Activated CD4-positive, alpha-beta T cell treated with anti-CD3 and anti-CD28 coated beads for 48 hours (primary cell): ENCODE results near the gene HES2.
"Not testable (repeated sequence)": the region's sequence is repeated elsewhere in the genome, so short reads cannot be mapped to it uniquely, and the experiment has no call there.

Experiments used
- DNase-seq: peaks from one replicate; pipeline ENCODE4 v3.0.0-alpha.2; 2020

HES2 gene

DNA sequence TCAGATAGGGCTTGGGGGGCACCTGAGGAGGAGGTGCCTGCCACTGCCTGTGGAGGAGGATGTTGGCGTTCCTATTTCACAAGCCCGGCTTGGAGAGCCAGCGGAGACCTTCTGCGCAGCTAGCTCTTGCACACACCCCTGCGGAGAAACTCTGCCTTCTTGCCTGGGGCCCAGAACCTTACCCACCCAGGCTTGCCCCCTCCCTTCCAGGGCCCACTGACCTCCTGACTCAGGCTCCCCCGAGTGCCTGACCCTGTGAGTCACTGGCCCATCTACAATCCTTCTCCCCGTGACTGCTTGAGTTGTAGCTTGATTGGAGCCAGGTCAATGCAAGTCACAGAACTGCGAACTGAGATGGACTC, 3.4 kb downstream of the HES2 start:
- no peak for DNase-seq

DNA sequence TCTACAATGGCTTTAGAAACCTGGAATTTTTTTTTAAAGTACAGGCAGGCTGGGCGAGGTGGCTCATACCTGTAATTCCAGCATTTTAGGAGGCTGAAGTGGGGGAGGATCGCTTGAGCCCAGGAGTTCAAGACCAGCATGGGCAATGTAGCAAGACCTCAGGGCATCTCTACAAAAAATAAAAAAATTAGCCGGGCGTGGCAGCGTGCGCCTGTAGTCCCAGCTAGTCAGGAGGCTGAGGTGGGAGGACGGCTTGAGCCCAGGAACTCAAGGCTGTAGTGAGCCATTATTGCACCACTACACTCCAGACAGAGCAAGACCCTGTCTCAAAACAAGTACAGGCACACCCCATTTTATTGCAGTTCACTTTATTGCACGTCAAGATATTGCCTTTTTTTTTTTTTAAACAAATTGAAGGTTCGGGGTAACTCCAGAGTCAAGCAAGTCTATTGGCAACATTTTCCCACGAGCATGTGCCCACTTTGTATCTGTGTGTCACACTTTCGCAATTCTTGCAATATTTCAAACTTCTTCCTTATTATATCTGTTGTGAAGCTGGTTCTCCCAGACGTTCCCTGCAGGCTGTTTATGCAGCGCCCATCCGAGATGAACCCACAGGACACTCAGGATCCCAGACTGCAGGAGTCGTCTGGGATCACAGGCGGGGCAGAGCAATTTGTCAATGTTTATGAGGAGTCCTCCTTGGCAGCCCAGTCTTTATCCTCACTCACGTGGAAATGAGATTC, 4.7 kb downstream of the HES2 start:
- no peak for DNase-seq

DNA sequence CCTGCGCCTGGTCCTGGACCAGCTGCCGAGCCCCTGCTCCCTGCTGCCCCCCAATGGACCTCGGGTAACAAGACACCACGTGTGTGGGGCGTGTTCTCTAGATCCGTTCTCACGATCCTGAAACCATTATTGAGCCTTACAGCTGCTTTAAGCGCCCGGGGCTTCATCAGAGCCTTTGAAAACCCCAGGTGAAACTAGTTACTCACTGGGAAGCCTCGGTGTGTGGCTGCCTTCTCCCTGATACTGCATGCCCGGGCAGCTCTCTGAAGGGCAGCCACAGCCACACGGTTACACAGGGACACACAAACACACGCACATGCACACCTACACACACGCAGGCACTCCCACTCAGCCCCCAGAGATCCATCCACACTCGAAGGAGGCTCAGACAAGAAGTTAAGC, 5.3 kb downstream of the HES2 start:
- peak; percentile 69 for DNase-seq

DNA sequence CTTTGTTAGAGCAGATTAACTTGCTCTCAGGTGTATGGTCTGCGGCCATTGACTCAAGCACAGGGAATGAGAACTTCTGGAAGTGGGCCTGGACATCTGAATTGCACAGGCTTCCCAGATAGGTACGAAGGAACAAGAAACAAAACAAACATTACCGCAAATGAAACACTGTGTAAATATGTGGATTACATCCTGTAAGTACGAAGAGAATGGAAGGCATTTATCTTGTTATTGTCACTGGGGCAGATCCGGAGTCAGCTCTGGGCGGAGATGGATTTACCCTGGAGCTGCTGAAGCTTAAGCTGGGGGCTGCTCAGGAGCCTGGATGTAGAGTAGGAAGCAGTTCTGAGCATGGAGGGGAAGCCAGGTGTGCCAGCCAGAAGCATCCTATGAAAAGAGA, 6.8 kb downstream of the HES2 start:
- DNase-seq: no peak

DNA sequence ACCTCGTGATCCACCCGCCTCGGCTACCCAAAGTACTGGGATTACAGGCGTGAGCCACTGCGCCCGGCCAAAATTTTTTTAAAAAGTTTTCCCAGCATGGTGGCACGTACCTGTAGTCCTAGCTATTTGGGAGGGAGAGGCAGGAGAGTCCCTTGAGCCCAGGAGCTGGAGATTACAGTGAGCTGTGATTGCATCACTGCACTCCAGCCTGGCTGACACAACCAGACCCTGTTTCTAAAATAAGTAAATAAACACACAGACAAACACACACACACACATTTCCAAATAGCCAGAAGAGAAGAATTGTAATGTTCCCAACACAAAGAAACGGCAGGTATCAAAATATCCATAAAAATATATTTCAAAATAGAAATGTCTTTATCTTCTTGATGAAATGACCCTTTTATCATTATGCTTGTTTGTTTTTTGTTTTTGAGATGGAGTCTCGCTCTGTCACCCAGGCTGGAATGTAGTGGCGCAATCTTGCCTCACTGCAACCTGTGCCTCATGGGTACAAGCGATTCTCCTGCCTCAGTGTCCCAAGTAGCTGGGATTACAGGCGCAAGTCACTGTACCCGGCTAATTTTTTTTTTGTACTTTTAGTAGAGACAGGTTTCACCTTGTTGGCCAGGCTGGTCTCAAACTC, 9.3 kb downstream of the HES2 start:
- no peak for DNase-seq

DNA sequence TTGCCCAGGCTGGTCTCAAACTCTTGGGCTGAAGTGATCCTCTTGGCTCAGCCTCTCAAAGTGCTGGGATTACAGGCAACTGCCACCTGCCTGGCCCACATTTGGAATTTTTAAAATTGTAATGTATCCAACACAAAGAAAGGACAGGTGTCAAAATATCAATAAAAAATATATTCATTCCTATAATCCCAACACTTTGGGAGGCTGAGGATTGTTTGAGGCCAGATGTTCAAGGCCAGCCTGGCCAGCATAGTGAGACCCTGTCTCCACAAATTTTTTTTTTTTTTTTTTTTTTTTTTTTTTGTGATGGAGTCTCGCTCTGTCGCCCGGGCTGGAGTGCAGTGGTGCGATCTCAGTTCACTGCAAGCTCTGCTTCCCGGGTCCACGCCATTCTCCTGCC, 10.0 kb downstream of the HES2 start:
- DNase-seq: no peak

DNA sequence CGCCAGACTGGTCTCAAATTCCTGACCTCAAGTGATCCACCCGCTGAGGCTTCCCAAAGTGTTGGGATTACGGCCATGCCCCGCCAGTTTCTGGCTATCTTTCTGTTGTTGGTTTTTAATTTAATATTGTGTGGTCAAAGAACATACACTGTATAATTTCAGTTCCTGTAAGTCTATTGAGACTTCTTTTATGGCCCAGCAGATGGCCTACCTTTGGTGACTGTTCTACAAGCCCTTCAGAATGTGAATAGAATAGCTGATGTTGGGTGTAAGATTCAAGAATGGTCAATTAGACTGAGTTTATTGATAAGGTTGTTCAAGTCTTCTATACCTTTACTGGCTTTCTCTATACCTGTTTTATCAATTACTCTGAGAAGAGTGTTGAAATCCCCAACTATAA, 10.7 kb downstream of the HES2 start:
- no peak for DNase-seq

DNA sequence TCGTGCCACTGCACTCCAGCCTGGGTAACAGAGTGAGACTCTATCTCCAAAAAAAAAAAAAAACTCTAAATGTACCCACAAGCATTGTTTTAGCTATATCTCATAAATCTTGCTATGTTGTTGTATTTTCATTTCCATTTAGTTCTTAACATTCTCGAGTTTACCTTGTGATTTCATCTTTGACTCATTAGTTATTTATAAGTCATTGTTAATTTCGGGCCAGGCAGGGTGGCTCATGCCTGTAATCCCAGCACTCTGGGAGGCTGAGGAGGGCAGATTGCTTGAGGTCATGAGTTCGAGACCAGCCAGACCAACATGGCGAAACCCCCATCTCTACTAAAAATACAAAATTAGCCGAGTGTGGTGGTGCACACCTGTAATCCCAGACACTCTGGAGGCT, 11.7 kb downstream of the HES2 start:
- no peak for DNase-seq

DNA sequence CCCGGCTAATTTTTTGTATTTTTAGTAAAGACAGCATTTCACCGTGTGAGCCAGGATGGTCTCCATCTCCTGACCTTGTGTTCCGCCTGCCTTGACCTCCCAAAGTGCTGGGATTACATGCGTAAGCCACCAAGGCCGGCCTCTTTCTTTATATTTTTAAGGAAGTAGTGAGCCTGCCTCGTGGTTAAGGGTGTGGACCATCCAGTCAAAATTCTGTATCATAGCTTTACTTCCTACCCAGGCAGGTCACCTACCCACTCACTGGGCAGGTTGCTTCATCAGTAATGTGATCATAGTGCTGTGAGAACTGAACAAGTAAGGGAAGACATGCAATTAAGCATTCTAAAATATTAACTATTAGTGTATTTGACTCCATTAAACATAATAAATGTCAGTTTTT, 18.0 kb downstream of the HES2 start:
- DNase-seq: no peak

DNA sequence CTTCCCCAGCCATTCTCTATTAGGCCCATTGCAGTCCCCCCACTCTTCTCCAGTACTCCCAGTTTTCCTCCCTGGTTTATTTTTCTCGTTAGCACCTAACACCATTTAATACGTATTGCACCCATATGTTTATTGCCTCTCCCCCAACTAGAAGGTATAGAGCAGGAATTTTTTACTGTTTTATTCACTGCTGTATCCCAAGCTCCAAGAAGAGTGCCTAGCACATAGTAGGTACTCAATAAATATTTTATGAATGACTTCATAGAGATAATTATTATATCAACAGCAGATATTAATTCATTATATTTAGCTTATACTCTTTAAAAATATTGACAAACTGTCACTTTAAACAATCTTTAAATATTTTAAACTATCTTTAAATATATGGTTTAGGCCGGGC, 20.4 kb downstream of the HES2 start:
- DNase-seq: no peak

DNA sequence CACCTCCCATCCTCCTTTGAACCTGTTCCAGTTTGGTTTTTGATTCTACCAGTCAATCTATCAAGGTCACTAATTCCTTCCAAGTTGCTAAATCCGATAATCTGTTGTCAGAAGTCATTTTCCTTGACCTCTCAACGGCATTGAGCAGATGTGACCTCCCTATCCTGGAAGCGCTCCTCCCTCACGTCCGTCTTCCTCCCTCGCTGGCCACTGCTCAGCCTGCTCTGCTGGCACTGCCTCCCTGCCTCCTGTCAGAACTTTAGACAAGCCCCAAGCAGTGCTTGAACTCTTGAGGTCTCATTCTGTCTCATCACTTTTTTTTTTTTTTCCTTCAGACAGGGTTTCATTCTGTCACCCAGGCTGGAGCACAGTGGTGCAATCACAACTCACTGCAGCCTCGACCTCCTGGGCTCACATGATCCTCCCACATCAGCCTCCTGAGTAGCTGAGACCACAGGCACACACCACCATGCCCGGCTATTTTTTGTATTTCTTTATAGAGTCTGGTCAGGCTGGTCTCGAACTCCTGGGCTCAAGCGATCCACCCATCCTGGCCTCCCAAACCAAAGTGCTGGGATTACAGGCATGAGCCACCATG, 21.8 kb downstream of the HES2 start:
- no peak for DNase-seq

DNA sequence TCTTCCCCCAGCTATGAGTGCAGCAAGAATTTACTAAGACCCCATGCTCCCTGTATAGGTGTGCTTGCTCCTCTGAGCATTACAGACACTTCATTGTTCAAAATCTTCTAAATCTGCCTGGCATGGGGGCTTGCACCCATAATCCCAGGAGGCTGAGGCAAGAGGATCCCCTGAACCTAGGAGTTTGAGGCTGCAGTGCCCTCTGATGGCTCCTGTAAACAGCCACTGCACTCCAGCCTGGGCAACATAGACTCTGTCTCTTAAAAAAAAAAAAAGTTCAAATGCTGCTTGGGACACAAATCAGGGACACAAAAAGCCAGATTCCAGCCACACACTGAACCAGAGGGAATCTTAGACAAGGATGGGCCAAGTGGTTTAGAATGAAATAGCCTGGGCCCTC, 22.7 kb downstream of the HES2 start:
- no peak for DNase-seq

DNA sequence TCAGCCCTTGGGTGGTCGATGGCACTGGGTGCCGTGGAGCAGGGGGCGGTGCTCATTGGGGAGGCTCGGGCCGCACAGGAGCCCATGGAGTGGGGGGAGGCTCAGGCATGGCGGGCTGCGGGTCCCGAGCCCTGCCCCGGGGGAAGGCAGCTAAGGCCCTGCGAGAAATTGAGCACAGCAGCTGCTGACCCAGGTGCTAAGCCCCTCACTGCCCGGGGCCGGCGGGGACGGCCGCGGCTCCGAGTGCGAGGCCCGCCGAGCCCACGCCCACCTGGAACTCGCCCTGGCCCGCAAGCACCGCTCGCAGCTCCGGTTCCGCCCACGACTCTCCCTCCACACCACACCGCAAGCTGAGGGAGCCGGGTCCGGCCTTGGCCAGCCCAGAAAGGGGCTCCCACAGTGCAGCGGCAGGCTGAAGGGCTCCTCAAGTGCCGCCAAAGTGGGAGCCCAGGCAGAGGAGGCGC, 23.9 kb downstream of the HES2 start:
- DNase-seq: not testable (repeated sequence)

DNA sequence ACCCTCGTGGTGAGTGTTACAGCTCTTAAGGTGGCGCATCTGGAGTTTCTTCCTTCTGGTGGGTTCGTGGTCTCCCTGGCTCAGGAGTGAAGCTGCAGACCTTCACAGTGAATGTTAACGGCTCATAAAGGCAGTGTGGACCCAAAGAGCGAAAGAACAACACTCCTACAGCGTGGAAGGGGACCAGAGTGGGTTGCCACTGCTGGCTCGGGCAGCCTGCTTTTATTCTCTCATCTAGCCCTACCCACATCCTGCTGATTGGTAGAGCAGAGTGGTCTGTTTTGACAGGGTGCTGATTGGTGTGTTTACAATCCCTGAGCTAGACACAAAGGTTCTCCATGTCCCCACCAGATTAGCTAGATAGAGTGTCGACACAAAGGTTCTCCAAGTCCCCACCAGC, 24.6 kb downstream of the HES2 start:
- DNase-seq: not testable (repeated sequence)

DNA sequence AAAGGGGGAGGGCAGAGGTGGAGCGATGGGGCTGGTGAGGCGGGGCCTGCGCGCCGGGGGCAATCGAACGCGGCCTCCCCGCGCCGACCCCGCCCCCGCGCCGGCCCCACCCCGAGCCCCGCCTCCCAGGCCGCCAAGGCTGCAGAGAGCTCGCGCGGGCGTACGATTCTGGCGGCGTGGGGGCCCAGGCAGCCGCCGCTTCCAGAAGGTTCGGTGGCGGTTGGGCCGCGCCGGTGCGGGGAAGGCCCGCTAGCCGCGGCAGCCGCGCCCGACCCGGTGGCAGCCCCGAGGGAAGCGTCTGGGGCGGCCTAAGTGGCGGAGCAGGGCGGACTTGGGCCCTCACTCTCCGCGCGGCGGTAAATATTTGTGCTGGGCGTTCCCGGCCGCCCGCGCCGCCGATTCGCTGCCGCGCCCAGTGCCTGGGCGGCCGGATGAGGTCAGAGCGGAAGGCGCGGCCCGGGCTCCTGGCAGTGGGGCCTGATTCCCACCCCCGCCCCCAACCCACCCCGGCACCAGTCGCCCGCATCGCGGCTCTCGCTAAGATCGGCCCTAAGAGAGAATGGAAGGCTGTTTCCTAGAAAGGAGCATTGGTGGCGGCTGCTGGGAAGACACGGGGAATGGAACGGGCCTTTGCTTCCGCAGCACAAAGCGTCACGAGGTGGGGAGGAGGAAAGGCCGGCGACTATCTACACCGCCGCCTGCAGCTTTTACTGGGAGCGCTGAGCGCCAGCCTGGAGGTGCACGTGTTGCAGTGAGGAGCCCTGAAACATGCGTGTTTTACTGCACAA, 26.1 kb downstream of the HES2 start, which contains the start of gene ACOT7:
Gene ACOT7, minus strand, starts transcription at position 368 of the 788 bp plus-strand sequence. CDS start 368 bp downstream, outside the sequence.
- peak; percentile 94 for DNase-seq

DNA sequence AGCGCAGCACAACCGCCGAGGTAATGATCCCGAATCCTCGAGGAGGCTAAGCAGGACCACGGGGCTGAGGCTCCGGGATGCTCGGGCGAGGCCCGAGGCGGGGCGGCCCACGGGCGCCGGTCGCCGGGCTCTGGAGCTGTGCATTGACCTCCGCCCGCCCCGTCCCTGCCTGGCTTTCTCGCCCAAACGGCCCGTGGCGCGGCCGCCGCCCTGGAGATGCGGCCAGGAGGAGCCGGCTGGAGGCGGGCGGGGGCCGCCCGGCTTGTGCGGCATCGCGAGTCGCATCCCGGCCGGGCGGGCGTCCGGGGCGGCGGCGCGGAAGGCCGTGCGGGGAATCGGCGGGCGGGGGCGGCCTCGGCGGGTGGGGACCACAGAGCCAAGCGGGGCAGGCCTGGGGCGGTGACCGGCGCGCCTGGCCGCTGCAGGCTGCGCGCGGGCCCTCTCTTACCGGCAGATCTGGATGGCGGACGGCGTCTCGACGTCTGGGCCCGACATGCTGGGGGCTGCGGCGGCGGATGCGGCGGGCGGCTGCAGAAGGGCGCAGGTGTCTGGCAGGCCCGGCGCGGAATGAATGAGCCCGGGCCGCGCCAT, 26.8 kb downstream of the HES2 start:
- no peak for DNase-seq

DNA sequence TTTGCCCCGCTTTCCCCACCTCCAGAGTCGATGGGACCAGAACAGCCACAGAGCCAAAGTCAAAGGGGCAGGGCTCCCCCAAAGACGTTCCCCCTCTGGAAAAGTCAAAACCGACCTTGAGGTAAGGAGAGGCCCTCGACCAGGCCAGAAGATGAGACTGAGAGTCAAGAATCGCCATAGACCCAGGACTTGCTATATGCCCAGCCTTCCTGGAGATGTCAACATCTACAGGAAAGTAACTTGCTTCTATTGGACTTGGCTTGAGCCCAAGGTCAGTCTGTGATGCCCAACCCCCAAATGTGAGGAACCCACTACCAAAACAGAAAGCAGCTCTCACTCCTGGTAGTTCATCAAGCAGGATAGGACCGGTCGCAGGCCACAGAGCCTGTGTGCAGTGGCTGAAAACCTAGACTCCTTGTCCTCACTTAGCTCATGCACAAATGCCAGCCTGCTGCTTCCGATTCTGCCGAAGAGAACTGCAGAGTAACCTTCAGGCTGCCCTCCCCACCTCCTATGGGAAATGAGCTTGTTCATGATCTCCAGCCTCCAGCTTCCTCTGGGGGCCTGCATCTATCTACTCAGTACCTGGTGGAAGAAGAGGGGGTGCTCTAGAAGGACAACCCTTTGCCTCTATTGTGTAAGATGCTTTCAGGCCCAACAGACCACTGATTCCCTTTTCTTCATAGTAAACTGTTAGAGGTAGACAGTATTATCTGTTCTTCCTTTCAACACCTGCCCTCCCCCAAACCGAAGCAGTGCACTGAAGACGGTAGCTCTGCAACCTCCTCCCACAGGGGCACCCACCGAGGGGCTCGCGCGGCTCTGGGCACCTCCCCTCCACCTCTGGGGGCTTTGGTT, 27.5 kb downstream of the HES2 start:
- peak; percentile 21 for DNase-seq

DNA sequence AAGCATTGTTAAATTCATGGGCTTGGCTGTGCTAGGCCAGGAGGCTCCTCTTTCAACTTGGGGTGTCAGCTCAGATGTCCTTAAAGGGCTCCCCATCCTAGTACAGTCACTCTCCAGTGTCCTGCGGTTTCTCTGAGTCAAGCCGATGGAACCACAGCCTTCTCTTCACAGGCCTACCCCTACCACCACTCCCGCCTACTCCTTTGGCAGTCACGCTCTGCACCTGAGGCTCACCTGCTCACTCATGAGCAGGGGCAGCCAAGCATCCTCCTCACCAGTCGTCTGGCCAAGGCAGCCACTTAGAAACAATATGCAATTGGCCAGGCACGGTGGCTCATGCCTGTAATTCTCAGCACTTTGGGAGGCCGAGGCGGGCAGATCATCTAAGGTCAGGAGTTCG, 29.7 kb downstream of the HES2 start:
- DNase-seq: no peak

DNA sequence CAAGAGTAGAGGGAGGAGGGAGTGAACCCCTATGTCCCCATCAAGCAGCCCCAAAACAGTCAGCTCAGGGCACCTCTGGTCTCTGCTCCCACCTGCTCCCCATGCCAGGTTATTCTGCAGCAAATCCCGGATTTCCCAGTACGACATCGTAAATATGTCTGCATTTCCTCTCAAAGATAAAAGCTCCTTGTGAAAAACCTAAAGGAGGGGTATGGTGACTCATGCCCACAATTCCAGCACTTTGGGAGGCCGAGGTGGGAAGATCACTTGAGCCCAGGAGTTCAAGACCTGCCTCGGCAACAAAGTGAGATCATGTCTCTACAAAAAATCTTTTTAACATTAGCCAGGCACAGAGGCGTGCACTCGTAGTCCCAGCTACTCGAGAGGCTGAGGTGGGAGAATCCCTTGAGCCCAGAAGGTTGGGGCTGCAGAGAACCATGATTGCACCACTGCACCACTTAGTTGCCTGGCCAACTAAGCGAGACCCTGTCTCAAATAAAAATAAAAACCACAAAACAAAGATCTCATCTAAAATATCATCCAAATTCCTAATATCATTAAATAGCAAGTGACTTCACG, 33.3 kb downstream of the HES2 start:
- DNase-seq: no peak

DNA sequence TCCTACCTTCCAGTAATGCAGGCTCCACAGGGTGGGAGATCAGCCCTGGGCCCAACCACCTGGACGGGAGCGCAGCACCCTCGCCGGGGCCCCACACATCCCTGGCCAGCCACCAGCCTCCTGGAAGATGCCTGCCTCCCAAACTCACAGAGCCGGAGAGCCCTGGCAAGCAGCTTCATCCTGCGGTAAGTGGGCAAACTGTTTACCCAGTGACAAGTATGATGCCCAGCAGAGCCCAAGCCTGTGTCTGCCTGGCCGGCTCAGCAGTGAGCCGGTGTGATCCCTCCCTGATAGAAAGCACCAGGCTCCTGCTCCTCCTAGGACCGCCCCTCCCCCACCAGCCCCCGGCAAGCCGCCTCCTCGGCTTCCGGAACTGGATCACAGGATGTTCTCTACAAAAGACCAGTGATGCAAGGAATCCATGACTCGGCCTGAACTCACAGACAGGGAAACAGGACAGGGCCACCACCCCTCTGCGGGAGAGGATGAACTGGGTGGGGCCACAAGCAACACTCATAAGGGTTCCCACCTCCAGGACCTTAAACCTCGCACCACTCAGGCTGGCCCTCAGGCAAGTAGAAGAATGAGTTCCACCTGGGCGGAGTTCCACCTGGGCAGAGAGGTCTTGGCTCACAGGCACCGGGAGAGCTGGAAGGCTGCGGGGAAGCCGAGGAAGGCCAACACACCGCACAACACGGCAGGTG, 34.1 kb downstream of the HES2 start:
- no peak for DNase-seq

DNA sequence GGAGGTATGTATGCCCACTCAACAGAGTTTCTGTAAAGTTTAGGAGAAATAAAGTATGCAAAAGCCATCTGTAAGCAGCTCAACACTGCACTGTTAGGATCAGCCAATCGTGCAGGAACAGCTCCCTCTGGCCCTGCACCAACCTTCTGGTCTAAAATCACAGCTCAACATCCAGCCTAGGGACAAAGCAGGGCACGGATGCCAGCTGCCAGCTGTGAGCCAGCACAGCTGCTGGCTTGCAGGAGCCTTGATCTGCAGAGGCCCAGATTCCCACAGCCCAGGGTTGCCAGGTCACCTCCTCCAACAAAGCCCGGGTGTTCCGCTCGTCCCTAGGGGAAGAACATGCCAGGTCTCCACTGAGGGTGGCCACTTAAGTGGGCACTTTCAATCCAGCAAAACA, 34.8 kb downstream of the HES2 start:
- no peak for DNase-seq
